HG03108 (cell line): ENCODE measurements around the gene EVL.
"Not testable (repeated sequence)": the region's sequence is repeated elsewhere in the genome, so short reads cannot be mapped to it uniquely, and the experiment has no call there.

Source experiments
- ATAC-seq: cut with Tn5 transposase; IDR thresholded peaks from one replicate; pipeline ENCODE4 v1.9.1; 2021; ENCODE audit warnings: moderate library complexity; ENCODE audit not compliant: unreplicated experiment

Gene EVL

DNA sequence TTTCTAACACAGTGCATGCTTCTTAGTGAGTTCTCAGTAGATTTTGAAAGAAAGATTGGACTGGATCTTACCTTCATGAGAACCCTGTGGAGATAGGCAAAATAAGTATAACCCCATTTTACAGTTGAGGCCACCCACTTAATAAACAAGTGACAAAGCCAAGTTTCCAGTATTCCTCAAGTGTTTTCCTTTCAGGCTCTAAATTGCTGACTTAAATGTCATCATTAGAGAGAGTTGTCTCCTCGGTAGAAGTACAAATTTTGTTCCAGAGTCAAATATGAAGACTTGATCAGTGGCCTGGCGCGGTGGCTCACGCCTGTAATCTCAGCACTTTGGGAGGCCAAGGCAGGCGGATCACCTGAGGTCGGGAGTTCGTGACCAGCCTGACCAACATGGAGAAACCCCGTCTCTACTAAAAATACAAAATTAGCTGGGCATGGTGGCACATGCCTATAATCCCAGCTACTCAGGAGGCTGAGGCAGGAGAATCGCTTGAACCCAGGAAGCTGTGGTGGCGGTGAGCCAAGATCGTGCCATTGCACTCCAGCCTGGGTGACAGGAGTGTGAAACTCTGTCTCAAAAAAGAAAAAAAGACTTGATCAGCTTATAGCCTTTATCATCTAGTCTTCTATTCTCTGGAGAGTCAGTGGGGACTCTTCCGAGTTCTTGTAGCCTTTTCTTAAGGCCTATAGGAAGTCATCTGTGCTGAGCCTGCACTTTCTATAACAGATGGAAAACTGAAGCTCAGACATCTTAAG, 708 bp upstream of the EVL start:
- ATAC-seq = not testable (repeated sequence)

DNA sequence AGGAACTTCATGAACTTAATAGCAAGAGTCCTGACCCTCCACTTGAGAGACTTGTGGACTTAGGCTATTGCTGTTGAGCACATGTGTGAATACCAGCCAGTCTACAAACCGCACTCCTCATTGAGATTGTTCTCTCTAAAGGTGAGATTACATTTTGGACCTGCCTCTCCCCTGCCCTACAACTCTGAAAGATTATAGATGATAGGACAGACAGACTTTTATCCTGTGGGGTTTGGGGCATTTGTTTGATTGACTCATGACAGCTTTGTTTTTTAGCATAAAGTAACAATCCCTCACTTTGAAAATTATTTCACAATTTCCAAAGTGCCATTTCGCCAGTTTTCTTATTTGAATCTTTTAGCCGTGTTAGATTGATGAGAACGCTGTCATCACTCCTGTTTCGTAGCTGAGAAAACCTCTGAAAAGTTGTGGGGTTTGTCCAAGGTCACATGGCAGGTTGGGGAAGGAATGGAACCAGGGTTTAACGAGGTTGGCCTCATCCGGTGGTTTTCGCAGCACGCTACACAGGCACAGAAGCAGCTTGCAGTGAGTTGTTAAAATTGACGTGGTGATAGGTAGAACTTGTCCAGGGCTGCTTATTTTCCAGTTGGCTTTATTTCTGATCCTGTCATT, 836 bp downstream of the EVL start:
- ATAC-seq = peak; percentile 35

DNA sequence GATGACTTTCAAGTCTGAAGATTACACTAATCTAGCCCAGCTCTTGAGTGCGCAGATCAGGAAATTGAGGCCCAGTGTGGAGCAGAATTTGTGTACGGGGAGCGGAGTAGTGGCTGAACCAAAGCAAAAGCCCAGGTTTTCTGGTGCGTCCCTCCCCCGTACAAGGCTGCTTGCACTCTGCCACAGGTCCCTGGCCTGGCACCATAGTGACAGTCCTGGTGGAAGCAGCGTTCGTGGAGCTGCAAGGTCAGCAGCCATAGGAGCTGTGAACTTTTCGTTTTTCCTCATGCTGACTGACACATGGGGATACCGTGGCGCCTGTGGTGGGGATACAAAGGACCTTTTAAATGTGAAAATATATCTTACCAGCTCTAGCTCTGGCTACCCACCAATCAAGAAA, 1.7 kb downstream of the EVL start:
- ATAC-seq = no peak

DNA sequence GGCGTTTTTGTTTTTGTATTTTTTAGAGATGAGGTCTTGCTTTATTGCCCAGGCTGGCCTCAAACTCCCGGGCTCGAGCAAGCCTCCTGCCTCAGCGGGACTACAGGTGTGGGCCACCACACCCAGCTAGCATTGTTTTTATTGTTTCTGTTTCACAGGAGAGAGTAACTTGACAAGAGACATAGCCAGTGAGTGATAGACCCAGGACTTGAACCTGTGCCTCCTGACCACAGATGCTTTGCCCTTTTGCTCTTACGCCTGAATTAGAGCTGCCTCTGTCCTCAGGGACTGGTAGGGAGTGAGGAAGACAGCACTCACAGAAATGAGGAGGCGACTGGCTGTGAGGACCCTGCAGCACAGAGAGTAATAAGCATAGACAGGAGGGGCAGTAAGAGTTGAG, 2.3 kb downstream of the EVL start:
- ATAC-seq = no peak

DNA sequence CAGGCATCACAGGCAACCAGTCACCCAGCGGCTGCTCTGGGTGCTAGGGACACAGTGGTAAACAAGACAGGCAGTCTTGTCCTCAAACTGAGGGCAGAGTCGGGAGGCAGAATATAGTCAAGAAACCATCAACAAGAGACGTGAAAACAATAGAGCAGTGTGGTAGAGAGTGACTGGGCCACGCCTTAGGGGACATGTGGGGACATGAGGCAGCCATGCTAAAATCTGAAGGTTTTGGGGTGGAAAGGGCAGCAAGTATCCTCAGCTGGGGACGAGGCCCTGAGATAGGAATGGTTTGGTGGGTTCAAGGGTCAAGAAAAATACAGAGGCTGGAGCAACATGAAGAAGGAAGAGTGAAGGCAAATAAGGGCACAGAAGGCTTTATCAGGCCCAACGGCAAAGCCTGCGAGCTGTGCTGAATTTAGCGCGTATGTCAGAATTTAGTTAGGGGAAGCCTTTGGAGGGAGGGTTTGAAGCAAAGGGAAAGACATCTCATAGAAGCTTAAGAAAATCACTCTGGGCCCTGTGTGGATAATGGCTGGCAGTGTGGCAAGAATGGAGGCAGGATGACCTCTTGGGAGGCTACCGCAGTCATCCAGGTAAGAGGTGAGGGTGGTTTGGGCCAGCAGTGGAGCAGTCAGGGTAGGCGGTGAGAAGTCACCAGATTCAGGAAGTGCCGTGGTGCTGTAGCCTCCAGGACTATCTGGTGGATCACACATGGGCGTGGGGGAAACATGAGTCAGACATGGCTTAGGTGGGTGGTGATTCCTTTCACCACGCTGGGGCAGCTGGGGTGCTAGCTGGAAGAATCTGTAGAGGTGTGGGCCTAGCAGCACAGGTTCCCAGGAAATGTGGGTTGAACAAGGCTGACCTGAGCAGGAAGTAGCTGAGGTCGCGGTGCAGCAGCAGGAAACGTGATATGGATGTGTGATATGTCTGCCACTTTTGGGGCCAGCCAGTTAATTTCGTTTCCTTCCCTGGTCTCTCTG, 3.0 kb downstream of the EVL start:
- ATAC-seq = peak; percentile 23

DNA sequence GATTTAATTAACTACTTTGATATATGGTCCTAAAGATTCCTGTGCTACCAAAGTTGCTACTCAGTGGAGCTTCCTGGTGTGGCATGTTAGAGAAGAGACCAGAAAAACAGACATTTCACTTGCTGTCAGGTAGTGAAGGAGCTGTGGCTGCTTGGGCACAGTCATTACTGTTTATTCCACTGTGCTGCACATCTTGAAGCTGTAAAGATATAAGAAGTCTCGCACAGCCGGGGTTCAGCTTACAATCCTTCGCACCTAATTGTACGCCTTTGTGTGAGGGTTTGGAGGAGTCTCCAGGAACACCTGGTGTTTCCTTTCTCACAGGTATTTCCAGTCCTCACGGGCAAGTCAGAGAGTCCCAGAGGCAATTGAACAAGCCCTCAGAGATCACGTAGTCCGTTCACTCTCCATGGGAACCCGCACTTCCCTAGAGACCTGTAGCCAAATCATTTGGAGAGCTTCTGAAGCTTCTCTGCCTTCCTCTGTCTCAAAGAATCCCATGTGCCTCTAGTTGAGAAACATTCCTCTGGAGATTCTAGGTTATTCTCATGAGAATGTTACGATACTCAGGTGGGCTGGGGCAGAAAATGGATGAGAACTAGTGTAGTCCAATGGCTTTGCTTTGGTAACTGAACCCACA, 4.1 kb downstream of the EVL start:
- no peak for ATAC-seq

DNA sequence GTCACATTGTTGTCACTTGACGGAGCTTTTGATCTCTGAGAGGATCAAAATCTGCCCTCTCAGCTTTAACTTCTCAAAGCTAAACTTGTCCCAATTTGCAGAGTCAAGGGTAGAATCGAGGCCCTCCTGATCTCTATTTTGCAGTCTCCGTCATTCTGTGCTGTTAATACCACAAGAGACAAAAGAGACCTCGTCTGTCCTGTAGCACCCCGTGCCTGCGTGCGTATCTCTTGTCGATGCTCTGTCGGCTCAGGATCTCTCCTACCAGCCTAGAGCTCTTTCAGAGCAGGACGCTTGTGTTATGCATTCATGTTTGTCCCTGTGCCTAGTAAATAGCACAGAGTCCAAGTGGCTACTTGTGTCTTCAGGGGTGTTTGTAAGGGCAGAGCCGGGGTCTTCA, 5.1 kb downstream of the EVL start:
- ATAC-seq = no peak

DNA sequence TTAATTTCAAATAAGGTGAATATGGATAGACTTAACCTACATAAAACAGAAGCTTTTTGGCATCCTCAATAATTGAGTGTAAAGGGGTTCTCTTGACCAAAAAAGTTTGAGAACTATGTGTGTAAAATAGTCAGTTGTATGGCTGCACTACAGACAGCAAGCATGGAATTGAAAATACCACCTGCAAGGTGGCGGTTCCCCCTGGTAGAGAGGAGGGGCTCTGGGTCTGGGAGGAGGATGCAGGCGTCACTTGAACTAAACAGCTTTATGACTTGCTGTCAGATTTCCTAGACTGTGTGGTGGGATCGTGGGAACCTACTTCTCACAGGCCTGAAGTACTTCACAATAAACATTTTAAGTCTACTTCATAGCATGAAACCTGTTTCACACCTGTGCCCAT, 6.3 kb downstream of the EVL start:
- no peak for ATAC-seq

DNA sequence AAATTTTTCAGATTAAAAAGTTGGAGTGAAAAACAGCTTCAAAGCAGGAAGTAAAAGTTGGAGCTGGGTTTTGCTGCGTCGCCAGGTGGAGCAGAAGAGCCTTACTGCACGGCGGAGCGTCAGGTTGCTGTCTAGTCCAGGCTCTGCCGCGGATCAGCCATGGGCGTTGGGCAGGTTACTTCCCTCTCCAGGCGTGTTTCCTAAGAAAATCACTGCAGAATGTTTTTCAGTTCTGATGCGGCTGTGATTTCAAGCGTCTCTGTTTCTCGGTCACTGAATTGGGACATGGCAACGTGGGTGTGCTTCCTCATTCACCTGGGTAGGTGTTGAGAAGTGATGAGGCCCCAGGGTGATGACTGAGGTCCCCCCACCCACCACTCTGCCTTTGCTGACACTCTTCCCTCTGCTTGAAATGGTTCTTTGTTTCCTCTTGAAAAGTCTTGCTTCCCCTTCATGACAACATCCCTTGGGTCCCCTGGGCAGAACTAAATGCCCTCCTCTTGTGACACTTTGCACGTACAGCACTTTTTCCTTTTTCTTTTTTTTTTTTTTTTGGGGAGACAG, 7.6 kb downstream of the EVL start:
- peak; percentile 24 for ATAC-seq

DNA sequence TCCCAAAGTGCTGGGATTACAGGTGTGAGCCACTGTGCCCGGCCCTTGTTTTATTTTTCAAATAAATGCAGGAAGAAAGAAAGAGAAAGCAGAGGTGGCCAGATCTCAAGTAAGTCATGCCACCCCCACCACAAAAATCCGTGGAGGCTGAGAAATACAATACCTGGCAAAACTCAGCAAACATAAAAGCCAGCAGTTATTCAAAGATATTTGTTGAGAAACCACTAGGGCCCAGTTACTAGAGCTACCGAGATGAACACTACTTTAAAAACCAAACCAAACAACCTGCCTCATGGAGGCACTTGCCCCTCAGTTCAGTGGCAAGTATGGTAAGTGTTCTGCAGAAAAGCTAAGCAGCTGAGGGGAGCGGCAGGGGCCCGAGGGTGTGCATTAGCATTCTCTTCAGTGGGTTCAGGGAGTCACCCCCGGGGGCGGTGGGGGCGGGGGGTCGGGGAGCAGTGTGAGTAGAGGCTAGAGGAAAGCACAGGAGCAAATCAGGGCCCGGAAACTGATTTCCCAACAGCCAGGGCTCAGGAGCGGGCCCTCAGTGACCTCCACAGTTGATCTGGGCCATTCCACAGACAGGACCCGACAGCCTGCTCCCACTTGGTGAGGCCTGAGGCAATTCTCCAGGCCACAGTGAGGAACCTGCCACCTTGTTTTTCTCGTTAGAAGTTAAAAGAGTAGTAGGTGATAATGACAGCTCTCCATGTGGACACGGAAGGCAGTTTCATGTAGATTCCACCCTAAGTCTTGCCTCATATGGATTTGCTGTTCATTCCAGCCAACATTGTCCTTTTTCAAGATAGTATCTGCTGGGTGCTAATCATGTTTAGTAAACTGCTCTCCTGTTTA, 8.6 kb downstream of the EVL start:
- no peak for ATAC-seq

DNA sequence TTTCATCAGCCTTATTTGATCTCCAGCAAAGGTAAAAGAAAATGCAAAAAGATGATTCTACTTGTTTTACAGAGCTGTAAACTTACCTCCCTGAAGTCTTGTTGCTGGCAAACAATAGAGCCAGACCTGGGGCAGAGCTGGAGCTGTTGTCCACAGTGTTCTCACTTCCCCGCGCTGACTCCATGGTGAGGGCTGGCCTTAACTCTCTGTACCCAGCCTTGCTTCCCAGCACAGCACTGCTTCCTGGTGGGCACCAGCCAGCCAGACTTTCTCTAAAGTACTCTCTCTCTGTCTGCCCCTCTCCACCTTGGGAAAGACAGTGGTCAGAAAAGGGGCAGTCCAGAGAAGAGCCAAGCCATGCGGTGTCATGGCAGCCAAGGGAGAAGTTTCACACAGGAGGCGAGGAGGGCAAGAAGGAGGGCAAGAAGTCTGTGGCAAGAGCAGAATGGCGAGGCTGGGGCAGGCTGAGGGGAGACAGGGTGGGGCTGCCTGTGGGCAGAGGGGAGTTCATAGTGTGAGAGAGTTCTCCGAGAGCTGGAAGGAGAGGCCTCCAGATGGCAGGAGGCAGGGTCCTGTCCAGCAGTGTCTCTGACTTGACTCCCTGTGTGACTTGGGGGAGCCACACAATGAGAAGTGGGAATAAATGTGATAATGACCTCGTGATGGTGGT, 9.3 kb downstream of the EVL start:
- ATAC-seq = no peak

DNA sequence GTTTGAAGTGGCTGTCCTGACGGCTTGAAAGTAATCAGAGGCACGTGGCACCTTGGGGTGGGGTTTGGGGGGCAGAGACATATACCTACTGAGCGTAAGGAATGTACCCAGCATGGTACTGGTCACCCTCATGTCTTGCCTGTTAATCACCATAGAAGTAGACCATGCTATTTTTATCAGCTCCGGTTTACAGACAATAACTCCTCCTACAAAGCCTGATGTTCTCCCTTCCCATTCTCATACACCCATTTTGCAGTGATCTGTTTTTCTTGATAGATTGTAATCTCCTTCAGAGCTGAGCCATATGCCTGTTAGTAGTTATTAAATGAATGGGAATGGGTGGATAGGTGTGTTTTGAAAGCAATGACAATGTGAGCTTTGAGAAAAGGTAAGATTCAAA, 10.5 kb downstream of the EVL start:
- no peak for ATAC-seq

DNA sequence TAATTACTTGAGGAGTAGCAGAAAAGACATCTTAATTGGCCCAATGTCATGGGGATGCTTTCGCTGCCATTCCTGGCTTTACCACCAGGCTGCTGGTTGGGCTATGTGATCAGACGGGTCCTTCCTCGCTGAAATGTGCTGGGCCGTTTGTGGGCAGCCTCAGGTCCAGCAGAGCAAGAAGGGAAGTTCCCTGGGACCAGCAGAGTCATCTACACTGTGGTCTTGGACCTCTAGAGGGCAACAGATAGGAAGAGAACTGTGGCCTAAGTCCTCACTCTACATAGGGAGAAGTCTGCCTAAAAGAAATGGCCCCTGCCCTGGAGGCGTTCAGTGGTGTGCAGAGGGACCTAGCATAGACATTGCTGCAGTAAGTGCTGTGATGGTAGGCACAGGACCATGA, 10.9 kb downstream of the EVL start:
- no peak for ATAC-seq

DNA sequence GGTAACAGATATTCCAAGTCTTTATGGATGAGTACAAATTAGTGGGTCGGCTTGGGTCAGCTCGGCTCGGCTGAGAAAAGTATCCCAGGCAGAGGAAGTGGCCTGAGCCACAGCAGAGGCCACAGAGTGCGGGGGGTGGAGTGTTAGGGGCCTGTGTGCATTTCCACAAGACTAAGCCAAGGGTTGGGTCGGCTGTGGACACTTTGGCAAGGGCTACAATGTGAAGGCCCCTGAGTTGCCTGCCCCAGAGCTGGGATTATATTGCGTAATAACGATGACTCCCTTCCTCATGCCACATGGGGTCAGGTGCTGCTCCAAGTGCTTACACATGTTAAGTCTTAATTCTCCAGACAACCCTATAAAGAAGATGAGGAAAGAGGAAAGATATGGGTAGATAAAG, 11.4 kb downstream of the EVL start:
- no peak for ATAC-seq

DNA sequence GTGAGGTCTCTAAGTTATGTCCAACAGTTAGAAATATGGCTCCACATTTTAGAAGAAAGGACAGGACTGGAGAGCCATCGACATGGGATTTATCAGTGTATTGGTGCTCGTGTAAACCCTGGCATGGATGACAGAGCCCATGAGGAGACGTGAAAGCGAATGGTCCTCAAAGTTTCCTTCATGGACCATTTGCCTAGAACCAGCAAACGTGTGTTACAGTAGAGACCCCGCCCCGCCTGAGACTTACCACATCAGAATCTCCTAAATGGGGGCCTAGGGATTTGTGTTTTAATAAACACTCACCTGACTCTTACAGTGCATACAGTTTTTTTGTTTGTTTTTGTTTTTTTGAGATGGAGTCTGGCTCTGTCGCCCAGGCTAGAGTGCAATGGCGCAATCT, 12.2 kb downstream of the EVL start:
- ATAC-seq = no peak

DNA sequence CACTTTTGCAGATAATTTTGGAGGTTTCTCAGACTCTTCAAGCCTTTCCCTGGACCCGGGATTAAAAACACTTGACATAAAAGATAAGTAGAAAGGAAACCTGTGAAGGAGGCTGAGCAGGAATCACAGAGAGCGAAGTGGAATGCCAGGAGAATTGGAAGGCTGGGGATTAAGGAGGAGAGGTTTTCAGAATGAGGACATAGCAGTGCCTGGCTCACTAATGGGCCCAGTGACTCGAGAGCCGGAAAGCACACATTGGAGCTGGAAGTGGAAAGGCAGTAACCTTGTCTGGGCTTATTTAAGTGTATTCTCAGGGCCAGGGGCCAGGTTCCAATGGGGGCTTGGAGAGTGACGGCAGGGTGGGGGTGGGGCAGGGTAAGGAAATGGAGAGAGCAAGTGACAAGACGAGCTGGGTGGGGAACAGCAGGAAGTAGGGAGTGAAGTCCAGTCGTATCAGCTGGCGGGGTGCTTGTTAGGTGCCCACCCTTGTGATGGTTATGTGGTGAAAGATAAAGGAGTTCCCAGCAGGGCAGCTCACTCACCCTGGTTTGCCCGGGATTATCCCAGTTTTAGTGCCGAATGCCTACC, 13.1 kb downstream of the EVL start:
- no peak for ATAC-seq

DNA sequence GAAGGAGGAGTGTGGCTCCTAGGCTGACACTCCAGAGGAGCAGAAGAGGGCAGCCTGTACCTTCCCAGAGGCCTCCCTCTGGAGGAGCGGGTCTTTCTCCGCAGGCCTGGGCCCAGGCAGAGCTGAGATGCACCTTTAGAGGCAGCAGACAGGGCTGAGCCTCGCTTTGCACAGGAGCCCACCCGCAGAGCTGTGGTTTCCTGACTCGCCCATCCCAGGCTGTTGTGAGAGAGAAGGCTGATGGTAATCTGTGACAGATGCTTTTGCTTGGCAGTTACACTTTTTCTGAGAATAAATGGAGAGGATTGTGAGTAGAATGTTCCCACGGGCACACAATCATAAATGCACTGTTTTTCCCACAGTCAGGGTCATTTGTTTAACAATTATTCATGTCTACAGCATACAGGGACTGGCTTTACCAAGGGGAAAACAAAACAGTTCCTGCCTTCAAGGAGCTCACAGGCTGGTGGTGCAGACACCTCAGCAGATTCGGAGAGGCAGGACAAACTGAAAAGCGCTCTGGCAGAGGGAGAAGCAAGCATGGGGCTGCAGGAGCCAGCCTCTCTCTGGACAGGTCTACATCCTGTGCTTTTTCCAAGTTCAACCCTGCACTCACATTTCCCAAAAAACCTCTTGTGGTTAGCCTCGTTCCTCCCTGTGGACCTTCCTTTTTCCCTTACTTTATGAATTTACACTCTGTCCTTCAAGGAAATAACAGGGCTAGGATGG, 13.9 kb downstream of the EVL start:
- peak; percentile 49 for ATAC-seq

DNA sequence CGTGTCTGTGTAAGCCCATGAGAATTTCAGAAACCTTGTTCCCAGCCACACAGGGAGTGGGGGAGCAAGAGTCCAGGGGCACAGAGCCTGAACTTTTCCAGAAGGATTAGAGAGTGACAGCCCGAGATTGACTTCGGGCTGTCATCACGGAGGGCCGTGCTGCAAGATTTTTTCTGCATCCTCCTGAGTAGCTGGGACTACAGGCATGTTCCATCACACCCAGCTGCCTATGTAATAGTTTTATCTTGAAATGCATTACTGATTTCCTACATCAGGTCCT, 14.4 kb downstream of the EVL start:
- no peak for ATAC-seq

DNA sequence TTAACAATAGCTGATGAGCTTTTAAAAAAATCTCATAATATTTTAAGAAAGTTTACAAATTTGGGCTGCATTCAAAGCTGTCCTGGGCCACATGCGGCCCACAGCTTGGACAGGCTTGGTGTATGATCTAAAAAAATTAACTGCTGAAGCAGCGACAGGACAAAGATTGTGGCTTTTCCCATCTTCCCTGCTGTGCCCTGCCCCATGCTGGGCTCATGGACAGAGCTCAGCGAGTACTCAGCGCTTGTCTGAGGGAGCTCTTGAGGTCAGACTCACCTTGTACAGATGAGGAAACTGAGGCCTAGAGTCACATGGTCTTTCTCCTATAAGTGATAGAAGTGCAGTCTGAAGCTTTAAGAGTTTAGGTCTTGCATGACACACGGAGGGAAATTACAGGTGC, 15.0 kb downstream of the EVL start:
- ATAC-seq = no peak
